Epithelial cell of proximal tubule (primary cell): Measurements from ENCODE around the gene APBB2. TPM values are rescaled to one million over a fixed set of nuclear protein-coding genes. Genes with fewer than 3 reads are reported as not detected.

Experiments used
- DNase-seq: peaks from one replicate; pipeline ENCODE4 v3.0.0-alpha.2; 2011; ENCODE audit warnings: low read depth
- H3K4me3 ChIP-seq: 2 replicates; pipeline ENCODE4 v1.5.1; 2011; ENCODE audit warnings: low read depth, mild to moderate bottlenecking, low read length
- CTCF ChIP-seq: conservative IDR thresholded peaks from 2 replicates; pipeline ENCODE4 v1.5.1; 2012; ENCODE audit warnings: low read depth, mild to moderate bottlenecking, low read length
- total RNA-seq: library from RNA; depleted of rRNA; stranded (reverse); fragments of >200 nt; gene quantifications from 2 replicates; pipeline ENCODE4 v1.2.3, GENCODE V29; 2015

The APBB2 gene
- total RNA-seq, 1 donor from 2014 or later = 27.9 TPM

GRCh38 chr4:40946652-40947051 is 267.7 kb downstream of the APBB2 start:
- H3K4me3 ChIP-seq = no peak overlapping the region
- TF ChIP-seq CTCF = no peak

GRCh38 chr4:40940756-40941155 is 273.6 kb downstream of the APBB2 start:
- no peak for DNase-seq
- H3K4me3 ChIP-seq = no peak overlapping the region
- no peak for TF ChIP-seq CTCF

More at GRCh38 chr4:40946652-40947051, 267.7 kb downstream of the APBB2 start:
- no peak for DNase-seq

- TF ChIP-seq CTCF = no peak
- no peak overlapping the region for H3K4me3 ChIP-seq
- DNase-seq = no peak
Measured at GRCh38 chr4:40940317-40940741, 274.0 kb downstream of the APBB2 start.

DNA sequence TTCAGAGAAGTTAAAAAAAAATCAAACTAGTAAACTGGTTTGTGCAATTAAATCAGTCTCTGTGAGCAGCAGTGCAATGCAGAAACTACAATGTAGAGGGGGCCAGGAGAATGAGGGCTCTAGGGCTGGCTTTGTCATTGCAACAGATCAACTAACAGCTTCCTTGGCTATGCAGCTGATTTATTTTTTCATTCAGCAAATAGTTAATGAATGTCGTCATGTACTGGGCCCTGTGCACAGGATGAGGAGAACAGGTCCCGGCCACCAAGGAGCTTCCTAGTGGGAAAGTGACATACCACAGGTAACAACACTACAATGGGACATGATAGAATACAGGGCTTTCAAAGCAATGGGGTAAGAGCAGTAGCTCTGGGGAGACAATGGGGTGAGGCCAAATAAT is 274.5 kb downstream of the APBB2 start:
- DNase-seq = no peak
- no peak for TF ChIP-seq CTCF
- no peak overlapping the region for H3K4me3 ChIP-seq

- no peak overlapping the region for H3K4me3 ChIP-seq
- TF ChIP-seq CTCF = no peak
- DNase-seq = no peak
Measured at GRCh38 chr4:40938337-40938736, 276.0 kb downstream of the APBB2 start.

DNA sequence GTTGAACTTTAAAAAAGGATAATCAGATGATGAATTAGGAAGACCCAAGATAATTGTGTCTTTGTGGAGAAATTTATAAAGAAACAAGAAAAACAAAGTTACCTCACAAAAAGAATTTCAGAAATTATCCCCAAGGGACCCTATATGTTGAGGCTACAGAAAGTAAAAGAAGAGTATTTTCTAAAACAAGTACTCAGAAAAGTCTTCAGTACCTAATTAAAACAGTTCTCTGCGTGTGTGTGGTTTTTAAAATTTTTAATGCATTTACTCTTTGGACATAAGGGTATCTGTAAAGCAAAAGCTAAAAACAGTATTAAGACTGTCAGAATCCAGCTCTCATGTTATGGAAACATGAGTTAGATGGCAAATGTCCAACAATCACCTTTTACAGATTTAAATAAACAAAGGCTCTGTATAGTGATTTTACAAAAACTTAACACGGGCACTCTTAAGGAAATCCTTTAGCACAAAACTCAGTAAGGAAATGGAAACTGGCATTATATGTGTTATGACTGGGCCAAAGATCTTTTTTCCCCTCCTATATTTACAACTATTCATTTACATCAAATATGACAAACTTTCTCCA is 277.1 kb downstream of the APBB2 start:
- no peak for DNase-seq

More for the DNA sequence above, 277.1 kb downstream of the APBB2 start:
- TF ChIP-seq CTCF = no peak
- no peak overlapping the region for H3K4me3 ChIP-seq
